GM12892 (cell line): ENCODE measurements around the gene GDAP1L1.

Source experiments
- POLR2A ChIP-seq: IDR thresholded peaks from 2 replicates; pipeline ENCODE4 v1.6.1; 2011; ENCODE audit warnings: low read depth, low read length, control low read depth
- POLR2AphosphoS5 ChIP-seq: IDR thresholded peaks from 2 replicates; pipeline ENCODE4 v1.6.1; 2011; ENCODE audit warnings: low read depth, low read length, control low read depth
- TAF1 ChIP-seq: IDR thresholded peaks from 2 replicates; pipeline ENCODE4 v1.6.1; 2011; ENCODE audit warnings: low read depth, mild to moderate bottlenecking, control low read depth, low read length, borderline replicate concordance

- TF ChIP-seq POLR2AphosphoS5 (no peak), POLR2A (no peak), TAF1 (no peak)
Measured at GRCh38 chr20:44309763-44310663, 62.9 kb downstream of the GDAP1L1 start.
